Stimulated activated CD4-positive, alpha-beta T cell treated with anti-CD3 and anti-CD28 coated beads, TNF-alpha, amount 100 ng/mL, for 1 hour (primary cell): ENCODE data around the gene HYAL3.

Experiments
- DNase-seq, 3 donors: peaks; one replicate each; pipeline ENCODE4 v3.0.0-alpha.2; 2020; ENCODE audit warnings: low read depth in 3 of 3, low spot score in 1 of 3

Gene HYAL3

GRCh38 chr3:50298836-50299637 lies at the start of gene HYAL3, which contains the start of gene NAA80:
TSS of gene HYAL3 (minus strand) at chr3:50299405. CDS start at chr3:50295602, 3,803 bp downstream.
TSS of gene NAA80 (minus strand) at chr3:50299405. CDS start at chr3:50297463, 1,942 bp downstream.
- peak; percentile 97 to 99 (median 98) for DNase-seq

DNA sequence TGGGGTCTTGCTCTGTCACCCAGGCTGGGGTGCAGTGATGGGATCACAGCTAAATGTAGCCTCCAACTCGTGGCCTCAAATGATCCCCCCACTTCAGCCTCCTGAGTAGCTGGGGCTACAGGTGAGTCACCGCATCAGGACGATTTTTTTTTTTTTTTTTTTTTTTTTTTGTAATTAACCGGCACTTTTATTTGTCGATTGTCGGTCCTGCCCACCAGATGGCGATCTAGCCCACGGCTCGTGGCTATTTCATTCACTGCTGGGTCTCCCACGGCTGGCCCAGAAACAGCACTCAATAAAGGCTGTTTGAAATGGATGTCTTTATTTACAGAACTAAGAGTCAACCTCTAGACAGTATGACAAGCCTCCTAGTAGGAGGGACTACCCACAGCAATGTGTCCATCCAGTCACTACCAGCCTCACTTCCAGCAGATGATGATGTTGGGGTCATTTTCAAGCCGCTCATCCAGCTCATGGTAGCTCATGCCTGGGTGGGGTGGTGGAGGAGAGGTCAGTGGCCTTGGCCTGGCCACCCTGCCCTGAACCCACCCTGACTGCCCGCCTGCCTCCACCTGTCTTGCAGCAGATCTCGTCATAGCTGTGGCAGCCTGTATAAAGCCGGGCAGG lies 48.1 kb upstream of the HYAL3 start:
- peak in 2 of 3 donors; percentile 54 to 55 for DNase-seq

DNA sequence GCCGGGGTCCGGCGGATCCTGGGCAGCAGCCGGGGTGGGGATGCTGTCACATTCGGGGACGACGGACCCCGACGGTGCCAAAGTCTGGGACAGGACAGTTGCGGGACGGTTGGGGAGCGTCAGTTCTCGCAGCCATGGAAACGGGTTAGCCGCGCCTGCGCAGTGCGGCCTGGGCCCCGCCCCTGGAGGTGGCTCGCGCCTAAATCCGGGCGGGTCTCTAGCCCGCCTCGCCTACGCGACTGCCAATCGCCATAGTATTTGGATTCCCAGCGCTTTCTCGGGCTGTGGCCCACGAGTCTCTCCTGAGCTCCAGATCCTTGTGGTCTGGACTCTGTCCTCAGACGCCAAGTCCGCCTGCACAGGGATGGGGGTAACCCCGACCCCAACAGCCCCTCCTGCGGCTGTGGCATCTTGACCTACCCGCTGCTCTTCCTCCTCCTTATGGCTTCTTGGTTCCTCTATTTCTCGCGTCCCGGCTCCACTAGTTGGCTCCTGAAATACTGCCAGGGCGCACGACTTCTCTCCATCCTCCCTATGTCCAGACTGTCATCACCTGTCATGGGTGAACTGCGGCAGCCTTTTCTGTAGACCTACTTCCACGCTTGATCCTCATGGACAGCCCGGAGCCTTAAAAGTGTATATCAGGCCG lies 46.5 kb upstream of the HYAL3 start, which contains the start of gene ZMYND10:
ZMYND10 (minus strand) TSS at position 147 of the 649 bp plus-strand sequence. CDS start 153 bp downstream, outside the sequence.
- peak in 2 of 3 donors; percentile 55 to 62 for DNase-seq

DNA sequence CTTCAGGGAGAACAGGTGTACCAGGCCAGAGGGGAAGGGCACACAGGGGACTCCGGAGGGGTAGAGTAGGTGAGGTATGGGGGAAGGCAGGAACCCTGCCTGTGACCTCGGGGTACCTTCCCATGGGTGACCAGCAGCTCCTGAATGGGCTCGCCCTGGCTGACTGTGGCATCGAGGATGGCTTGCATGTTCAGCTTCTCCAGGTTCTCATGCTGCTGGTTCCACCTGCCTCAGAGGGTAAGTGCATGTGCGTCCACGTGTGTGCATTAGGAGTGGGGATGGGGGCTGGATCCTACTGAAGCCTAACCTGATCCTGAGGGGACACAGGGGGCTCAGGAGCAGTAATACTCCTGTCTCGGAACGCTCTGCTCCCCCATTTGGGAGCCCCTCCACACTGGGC lies 45.8 kb upstream of the HYAL3 start:
- no peak for DNase-seq

- DNase-seq: no peak
Observed at GRCh38 chr3:50342813-50343633, 43.8 kb upstream of the HYAL3 start.

DNA sequence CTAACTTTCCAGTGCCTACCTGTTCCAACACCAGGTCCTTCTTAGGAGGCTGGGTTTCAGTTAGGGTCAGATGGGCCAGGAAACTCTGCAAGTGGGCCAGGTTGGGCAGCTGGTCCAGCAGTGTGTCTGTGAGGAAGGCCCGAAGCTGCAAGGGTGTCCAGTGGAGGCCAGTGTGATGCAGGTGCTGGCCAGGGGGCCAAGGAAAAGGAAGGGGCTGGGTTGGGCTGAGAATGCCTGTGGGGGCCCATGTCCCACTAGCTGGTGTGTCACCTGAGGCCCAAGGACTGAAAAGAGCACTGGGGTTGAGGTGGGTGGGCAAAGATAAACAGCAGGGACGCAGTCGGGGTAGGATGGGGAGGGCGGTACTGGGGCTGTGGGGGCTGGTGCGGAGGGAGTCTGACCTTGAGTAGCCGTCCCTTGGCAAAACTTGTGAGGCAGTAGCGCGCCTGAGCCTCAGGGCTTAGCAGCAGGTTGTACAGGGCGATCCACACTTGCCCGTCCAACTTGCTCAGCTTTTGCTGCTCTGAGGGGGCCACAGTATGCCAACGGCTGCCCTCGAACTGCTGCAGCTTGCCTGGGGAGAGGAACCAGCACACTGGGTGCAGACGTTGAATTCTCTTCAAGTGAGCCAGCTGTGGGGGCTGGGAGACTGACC lies 42.9 kb upstream of the HYAL3 start:
- no peak for DNase-seq

DNA sequence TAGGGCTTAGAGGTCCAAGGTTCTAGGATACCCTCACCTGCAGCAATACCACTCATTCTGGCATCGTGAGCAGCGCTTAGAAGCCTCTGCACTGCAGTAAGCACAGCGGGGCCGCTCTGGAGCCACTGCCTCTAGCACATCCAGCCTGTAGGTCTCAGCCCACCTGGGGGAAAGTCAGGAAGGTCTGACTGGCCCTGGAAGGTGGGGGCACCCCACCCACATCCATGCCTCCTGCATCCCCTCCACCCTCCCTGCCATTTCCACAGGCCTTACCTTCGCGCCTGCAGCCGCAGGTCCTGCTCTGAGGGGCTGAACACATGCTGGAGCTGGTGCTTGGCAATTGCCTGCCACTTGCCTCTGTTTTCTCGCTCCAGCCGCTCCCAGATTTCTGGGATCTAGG lies 42.3 kb upstream of the HYAL3 start:
- no peak for DNase-seq

DNA sequence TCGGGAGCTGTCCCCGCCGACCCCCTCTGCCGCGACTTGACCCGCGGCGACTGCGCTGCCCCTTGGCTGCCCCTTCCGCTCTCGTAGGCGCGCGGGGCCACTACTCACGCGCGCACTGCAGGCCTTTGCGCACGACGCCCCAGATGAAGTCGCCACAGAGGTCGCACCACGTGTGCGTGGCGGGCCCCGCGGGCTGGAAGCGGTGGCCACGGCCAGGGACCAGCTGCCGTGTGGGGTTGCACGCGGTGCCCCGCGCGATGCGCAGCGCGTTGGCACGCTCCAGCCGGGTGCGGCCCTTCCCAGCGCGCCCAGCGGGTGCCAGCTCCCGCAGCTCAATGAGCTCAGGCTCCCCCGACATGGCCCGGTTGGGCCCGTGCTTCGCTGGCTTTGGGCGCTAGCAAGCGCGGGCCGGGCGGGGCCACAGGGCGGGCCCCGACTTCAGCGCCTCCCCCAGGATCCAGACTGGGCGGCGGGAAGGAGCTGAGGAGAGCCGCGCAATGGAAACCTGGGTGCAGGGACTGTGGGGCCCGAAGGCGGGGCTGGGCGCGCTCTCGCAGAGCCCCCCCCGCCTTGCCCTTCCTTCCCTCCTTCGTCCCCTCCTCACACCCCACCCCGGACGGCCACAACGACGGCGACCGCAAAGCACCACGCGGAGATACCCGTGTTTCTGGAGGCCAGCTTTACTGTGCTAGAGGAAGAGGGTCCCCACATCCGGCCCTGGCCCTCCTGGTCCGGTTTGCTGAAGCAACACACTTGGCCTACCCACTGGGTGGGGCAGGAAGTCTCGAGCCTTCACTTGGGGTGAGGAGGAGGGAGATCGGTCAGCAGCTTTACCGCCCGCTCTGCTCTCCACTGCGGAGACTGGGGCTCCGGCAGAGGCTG lies 41.5 kb upstream of the HYAL3 start, which contains the start of gene RASSF1:
RASSF1 (minus strand) TSS at position 389 of the 882 bp plus-strand sequence; CDS start at position 358, 31 bp downstream.
- peak in 1 of 3 donors; percentile 41 for DNase-seq

DNA sequence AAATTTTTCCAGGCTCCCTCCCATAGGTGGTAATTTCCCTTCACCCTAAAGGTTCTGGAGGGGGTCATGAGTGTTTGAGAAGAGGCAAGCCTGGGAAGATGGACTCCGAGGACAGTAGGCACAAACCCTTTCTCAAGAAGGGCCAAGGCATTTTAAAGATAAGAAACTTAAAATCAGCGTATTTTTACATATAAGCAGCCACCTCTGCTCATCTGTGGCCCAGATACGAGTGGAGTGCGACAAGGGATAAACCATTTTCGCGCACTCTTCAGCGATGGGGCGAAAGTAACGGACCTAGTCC lies 40.9 kb upstream of the HYAL3 start:
- no peak for DNase-seq

- no peak for DNase-seq
Observed at GRCh38 chr3:50339485-50340146, 40.4 kb upstream of the HYAL3 start.

GRCh38 chr3:50338965-50339364 lies 39.8 kb upstream of the HYAL3 start:
- no peak for DNase-seq

- peak; percentile 80 to 85 (median 83) for DNase-seq
Observed at GRCh38 chr3:50337175-50337861, 38.1 kb upstream of the HYAL3 start.

DNA sequence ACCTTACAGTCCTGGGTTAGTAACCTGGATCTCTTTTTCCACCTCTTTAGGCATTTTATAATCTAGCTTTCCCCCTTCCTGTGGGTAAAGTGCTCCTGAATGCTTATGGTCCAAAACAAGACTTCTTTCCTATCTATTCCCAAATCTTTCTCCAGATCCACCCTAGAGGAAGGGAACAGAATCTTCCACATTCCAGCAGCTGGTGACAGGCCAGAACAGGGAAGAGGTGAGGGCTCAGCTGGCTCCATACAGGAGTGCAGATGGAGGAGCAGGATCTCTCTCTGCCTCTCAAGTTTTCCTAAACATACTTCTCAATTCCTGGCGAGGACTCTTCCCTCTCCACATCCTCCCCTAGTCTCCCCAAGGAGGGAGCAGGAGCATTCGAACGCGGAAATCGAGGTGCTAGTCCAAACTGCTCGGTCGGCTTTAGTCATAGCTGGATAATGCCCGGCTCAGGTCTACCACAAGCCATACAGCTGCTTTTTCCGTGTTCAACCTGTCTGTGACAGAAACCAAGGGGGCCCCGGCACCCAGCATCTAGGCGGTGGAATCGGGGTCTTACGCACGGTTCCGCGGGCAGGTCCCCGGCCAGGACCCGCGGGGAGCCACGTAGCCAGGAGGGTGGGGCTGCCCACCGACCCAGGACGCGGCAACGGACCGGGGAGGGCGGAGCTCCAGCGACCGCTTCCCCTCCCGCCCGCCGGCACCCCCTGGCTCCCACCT lies 37.4 kb upstream of the HYAL3 start:
- no peak for DNase-seq

DNA sequence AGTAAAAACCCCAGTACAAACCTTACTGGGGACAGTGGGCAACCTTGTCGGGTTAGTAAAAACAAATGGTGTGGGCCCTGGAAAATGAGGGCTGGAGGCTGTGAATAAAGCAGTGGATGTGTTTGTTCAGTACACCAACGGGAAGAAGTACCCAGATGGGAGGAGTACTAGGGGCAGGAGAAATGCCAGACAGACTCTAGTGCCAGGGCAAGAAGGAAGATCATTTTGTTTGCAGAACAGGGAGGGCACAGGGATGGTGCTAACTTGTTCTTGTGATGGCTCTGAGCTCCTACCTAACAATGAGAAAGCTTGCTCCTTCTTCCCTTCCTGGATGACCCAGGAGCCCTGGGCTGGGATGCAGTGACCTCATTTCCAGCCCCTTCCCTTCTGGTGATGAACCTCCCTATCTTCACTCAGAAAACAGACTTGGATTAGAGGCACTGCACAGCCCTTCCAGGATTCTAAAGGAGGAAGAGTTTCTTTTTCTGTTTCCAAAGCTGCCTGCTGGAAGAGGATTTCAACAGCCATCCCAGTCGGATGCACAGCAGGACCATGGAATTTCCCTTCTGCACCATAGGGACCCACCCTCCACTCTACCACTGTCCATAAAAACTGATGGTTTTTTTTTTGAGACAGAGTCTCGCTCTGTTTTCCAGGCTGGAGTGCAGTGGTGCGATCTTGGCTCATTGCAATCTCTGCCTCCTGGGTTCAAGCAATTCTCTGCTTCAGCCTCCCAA lies 35.3 kb upstream of the HYAL3 start:
- DNase-seq: no peak

DNA sequence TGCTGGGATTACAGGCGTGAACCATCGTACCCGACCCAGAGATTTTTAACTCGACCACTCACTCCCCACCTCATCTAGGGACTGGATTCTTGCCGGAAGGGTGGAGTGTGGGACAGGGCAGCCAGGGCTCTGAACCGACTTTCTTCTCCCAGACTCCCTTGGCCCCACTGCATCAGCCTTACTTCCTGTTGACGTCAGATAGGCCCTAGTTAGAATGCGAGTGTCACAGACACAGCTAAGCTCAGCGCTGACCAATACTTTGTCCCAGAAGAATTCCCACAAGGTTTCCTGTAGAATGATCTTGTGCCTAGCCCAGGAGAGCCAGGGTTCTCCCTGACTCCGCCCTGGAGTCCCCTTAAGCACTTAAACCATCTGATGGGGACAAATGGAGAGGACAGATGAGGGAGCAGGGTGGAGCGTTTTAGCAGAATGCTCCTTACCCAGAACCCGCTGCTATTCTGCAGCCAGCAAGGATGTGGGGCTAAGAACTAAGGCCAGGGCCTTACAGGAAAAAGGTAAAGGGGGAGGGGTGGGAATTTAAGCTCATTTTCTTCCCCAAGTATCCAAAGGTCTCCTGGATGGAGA lies 34.6 kb upstream of the HYAL3 start:
- DNase-seq: no peak

DNA sequence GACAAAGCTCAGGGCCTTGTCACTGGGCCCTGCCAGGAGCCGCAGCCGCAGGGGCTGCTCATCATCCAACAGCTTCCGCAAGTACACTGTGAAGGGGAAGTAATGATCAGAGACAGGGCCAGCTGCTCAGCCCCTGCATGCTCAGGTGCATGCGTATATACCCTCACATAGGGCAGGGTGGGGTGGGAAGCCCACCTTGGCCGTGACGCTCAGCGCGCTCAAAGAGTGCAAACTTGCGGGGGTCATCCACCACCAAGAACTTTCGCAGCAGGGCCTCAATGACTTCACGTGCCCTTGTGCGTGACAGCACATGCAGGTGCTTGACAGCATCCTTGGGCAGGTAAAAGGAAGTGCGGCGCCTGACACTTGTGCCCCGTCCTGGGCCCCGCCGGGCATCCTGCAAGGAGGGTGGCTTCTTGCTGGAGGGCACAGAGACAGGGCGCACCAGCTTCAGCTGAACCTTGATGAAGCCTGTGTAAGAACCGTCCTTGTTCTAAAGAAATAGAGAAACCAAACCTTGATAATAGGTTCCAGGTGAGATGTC lies 32.2 kb upstream of the HYAL3 start:
- DNase-seq: no peak
